AG04450 (cell line): ENCODE measurements around the gene TRIM14. TPM values are rescaled to one million over a fixed set of nuclear protein-coding genes. Genes with fewer than 3 reads are reported as not detected.

Source experiments
- CTCF ChIA-PET: fragments of 300-600, 350-600 bp; formaldehyde crosslinking; extraction: SDS; loops from one replicate; lab custom pipeline; 2022; ENCODE audit warnings: antibody characterized with exemption, inconsistent platforms; lab: Charles Lee
- POLR2A ChIA-PET: fragments of 350-600 bp; formaldehyde crosslinking; extraction: SDS; loops from one replicate; lab custom pipeline; 2021; ENCODE audit warnings: antibody characterized with exemption, inconsistent platforms; lab: Yijun Ruan, JAX
- DNase-seq: peaks from one replicate; pipeline ENCODE4 v3.0.0-alpha.2; 2011; ENCODE audit warnings: low read depth, low spot score
- H3K27ac ChIP-seq: one replicate; pipeline ENCODE4 v1.5.1; 2012; ENCODE audit warnings: low read depth, low read length, control low read depth
- H3K27me3 ChIP-seq: one replicate; pipeline ENCODE4 v1.6.0; 2012; ENCODE audit warnings: low read length; ENCODE audit not compliant: control insufficient read depth, insufficient read depth
- H3K4me3 ChIP-seq: 2 replicates; pipeline ENCODE4 v1.5.1; 2011; ENCODE audit warnings: mild to moderate bottlenecking, low read depth, low read length, control low read depth
- H3K9me3 ChIP-seq: 2 replicates; pipeline ENCODE4 v1.5.1; 2012; ENCODE audit warnings: low read length; ENCODE audit not compliant: control insufficient read depth, insufficient read depth
- polyA plus RNA-seq: library from polyadenylated mRNA; depleted of rRNA; stranded (reverse); fragments of >200 nt; gene quantifications from 2 replicates; pipeline ENCODE4 v1.2.3, GENCODE V29; 2011
- TF ChIP-seq, protein P1 (sequence below): IDR thresholded peaks from 2 replicates; pipeline ENCODE4 v1.5.1; 2011; ENCODE audit warnings: low read depth, low read length, control low read depth, inconsistent platforms

TRIM14 gene
- polyA plus RNA-seq, 1 experiment, result 8.3 TPM

DNA sequence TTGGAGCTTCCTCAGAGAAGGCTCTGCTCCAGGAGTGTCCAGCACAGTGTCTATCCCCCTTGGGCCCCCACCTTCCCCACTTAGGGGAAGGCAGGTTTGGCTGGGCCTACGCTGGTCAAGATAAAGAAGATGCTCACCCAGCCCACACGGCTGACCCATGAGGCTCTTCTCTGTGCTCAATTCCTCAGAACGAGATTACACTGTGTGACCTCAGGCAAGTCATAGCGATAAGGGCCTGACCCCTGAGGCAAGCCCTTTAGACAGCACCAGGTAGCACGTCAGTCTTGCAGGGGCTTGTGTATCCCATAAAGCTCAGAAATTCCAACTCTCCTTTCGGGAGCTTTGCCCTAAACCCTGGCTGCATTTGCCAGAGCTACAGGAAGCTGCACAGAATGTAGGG is 40.8 kb upstream of the TRIM14 start:
- H3K27ac ChIP-seq, result no peak overlapping the region
- TF ChIP-seq, protein P1, sequence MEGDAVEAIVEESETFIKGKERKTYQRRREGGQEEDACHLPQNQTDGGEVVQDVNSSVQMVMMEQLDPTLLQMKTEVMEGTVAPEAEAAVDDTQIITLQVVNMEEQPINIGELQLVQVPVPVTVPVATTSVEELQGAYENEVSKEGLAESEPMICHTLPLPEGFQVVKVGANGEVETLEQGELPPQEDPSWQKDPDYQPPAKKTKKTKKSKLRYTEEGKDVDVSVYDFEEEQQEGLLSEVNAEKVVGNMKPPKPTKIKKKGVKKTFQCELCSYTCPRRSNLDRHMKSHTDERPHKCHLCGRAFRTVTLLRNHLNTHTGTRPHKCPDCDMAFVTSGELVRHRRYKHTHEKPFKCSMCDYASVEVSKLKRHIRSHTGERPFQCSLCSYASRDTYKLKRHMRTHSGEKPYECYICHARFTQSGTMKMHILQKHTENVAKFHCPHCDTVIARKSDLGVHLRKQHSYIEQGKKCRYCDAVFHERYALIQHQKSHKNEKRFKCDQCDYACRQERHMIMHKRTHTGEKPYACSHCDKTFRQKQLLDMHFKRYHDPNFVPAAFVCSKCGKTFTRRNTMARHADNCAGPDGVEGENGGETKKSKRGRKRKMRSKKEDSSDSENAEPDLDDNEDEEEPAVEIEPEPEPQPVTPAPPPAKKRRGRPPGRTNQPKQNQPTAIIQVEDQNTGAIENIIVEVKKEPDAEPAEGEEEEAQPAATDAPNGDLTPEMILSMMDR, result no peak
- ChIA-PET POLR2A (no interaction called here), CTCF (no interaction called here)
- no peaks in the 10 kb centered on the region for H3K9me3 ChIP-seq
- H3K27me3 ChIP-seq, result peaks cover 10% of the 10 kb centered on the region
- H3K4me3 ChIP-seq, result no peak overlapping the region
- no peak for DNase-seq

- Histone ChIP-seq H3K27me3 (peaks cover 10% of the 10 kb centered on the region), H3K4me3 (no peak overlapping the region), H3K9me3 (no peaks in the 10 kb centered on the region), H3K27ac (no peak overlapping the region)
- TF ChIP-seq, protein P1, result no peak
- ChIA-PET CTCF (interaction anchor here (0.7 kb wide), 1 partner anchor 291 kb away, joined by 5 read pairs; no protein-coding TSS in a partner anchor), POLR2A (no interaction called here)
- no peak for DNase-seq
Observed at GRCh38 chr9:98159301-98159700, 40.3 kb upstream of the TRIM14 start.

- ChIA-PET POLR2A (interaction anchor here (0.7 kb wide), 1 partner anchor 57 kb away, joined by 3 read pairs; no protein-coding TSS in a partner anchor), CTCF (no interaction called here)
- Histone ChIP-seq H3K9me3 (no peaks in the 10 kb centered on the region), H3K27me3 (peaks cover 10% of the 10 kb centered on the region), H3K4me3 (no peak overlapping the region), H3K27ac (no peak overlapping the region)
- no peak for DNase-seq
- TF ChIP-seq, protein P1, result no peak
Observed at GRCh38 chr9:98158071-98158831, 39.2 kb upstream of the TRIM14 start.

DNA sequence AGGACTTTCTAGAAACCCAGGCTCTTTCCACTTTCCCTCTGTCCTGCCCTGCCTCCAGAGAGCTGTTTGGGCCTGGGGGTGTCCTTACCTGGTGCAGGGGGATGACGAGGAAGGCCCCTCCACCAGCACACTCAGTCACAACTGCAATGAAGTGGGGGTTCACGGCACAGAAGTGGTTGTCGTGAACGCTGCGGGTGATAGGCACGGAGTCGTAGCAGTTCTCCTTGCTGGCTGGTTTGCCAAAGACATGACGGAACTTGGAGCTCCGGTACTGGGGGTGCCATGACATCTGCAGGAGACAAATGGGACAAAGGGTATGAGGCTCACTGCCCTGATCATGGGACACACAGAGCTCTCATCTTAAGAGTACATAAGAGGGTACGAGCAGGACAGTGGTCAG is 38.4 kb upstream of the TRIM14 start:
- POLR2A ChIA-PET, result no interaction called here
- TF ChIP-seq, protein P1, result no peak

DNA sequence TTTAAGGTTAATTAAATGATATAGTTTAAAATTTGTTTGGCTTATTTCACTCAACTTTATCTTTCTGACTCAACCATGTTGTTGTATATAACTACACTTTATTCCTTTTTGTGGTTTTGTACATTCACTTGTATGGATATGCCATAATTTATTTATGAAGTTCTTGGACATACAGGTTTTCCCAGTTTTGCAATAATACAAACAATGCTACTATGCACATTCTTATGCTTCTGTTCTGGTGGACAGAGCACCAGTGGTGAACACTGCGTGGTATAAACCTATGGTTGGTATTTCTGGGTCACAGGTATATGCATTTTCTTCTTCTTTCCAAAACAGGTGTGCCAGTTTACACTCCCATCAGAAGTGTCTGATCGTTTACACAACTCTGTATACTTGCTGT is 35.7 kb upstream of the TRIM14 start:
- H3K9me3 ChIP-seq, result no peaks in the 10 kb centered on the region
- no peak overlapping the region for H3K4me3 ChIP-seq
- TF ChIP-seq, protein P1, result no peak
- H3K27me3 ChIP-seq, result peaks cover 6% of the 10 kb centered on the region
- H3K27ac ChIP-seq, result no peak overlapping the region
- CTCF ChIA-PET, result interaction anchor here (0.7 kb wide), 1 partner anchor 12 kb away, joined by 4 read pairs; no protein-coding TSS in a partner anchor
- POLR2A ChIA-PET, result no interaction called here
- no peak for DNase-seq

More for the DNA sequence above, 38.4 kb upstream of the TRIM14 start:
- CTCF ChIA-PET, result no interaction called here
- Histone ChIP-seq H3K27ac (no peak overlapping the region), H3K27me3 (peaks cover 10% of the 10 kb centered on the region), H3K4me3 (no peak overlapping the region), H3K9me3 (no peaks in the 10 kb centered on the region)
- DNase-seq, result no peak
